Skeletal muscle cell (primary cell): ENCODE results near the gene METRN.

Experiments
- DNase-seq: peaks from one replicate; pipeline ENCODE4 v3.0.0-alpha.2; 2010; ENCODE audit warnings: low read depth
- H3K4me3 ChIP-seq: 2 replicates; pipeline ENCODE4 v1.5.1; 2011; ENCODE audit warnings: low read depth, mild to moderate bottlenecking, control low read depth, low read length, moderate library complexity

METRN gene

GRCh38 chr16:714558-715476, at the start of gene METRN:
METRN (plus strand) TSS chr16:715118; CDS start chr16:715290, 172 bp downstream.
- H3K4me3 ChIP-seq, result peak within 1 kb of the TSS; percentile 63
- peak; percentile 53 for DNase-seq

DNA sequence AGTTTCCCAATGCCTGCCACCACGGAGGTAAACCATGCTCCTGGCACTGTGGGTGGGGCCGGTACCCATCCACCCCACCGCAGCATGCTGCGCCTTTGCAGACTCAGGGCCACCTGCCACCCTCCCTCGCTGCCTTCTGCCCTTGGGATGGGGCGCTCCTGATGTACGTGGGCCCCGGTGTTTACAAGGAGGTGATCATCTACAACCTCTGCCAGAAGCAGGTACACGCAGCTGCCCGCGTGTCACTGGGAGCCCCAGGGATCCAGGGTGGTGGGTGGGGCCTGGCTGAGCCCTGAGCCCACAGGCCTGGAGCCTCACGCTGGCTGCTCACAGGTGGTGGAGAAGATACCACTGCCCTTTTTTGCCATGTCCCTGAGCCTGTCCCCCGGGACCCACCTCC, 48.3 kb upstream of the METRN start:
- DNase-seq, result no peak
- no peak overlapping the region for H3K4me3 ChIP-seq

GRCh38 chr16:667113-667779, 47.7 kb upstream of the METRN start:
- H3K4me3 ChIP-seq, result no peak overlapping the region
- DNase-seq, result no peak

DNA sequence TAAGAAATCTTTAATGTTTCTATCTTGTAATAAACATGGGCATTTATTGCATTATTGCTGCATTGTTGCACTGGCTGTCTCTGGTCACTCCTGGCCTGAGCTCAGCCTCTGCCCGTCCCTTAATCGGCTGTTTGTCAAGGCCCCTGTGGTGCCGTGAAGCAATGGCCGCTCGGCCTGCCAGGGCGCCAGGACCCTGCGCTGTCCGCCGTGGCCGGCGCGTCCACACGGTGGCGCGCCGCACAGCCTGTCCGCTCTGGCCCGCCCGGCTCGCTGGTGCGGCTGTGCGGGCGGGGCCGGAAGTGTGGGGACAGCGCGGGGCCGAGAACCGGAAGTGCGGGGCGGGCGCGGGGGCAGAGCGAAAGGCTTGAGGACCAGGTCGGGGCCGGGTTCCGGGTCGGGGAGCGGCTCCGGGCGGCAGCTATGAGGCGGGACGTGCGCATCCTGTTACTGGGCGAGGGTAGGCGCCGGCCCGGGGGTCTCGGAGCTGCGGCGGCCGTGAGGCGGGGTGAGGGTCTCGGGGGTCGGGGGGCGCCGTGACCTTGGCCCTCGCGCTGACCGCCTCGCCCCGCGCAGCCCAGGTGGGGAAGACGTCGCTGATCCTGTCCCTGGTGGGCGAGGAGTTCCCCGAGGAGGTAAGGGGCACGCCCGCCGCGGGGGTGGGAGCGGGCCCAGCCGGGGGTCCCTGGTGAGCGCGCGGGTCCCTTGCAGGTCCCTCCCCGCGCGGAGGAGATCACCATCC, 47.0 kb upstream of the METRN start, which contains the start of gene RHOT2:
TSS of gene RHOT2 (plus strand) at position 353 of the 739 bp plus-strand sequence. CDS start at position 421, 68 bp downstream.
- DNase-seq, result peak; percentile 50
- H3K4me3 ChIP-seq, result peak within 1 kb of the TSS; percentile 96

DNA sequence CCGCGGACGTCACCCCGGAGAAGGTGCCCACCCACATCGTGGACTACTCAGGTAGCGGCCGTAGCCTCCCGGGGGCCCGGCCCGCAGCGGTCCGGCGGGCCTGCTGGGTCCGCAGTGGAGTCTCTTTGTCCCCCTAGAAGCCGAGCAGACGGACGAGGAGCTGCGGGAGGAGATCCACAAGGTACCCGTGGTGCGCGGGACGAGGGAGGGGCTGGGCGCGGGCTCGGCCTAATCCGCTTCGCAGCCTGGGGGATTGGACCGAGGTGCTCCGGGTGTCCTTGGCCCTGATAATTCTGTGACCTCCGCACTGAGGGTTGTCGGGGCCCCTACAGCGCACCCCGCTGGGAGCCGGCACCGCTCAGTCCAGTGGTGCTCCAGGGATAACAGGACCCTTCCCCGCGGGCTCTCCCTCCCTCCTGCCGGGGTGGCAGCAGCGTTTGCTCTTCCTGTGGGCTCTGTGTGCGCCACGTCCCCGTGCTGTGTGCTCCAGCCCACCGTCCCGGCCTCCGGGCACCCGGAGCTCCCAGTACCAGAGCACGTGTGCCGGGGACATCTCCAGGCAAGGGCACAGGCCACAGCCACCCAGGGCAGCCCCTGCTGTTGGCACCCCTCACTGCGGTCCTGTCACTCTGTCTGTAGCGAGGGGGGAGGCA, 46.3 kb upstream of the METRN start:
- DNase-seq, result no peak
- peak overlapping the region; percentile 96 for H3K4me3 ChIP-seq

DNA sequence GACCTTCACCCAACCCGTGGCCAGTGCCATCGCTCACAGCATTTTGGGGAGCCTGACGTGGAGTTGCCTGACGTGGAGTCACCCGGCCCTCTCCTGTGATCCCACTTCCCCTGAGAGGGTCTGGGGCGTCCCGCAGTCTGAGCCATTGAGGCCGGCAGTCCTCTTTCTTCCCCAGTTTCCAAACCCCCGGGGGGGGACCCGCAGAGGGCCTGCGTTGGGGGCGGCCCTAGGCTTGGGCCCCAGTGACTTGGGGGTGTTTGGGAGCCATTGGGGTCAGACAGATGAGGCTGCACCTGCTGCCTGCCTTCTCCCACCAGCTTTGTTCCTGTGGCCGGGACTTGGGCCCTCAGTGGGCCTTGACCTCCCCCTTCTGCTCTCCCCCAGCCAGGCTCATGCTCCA, 45.3 kb upstream of the METRN start:
- DNase-seq, result no peak
- H3K4me3 ChIP-seq, result no peak overlapping the region

GRCh38 chr16:670485-671352, 44.2 kb upstream of the METRN start:
- DNase-seq, result no peak
- H3K4me3 ChIP-seq, result no peak overlapping the region

DNA sequence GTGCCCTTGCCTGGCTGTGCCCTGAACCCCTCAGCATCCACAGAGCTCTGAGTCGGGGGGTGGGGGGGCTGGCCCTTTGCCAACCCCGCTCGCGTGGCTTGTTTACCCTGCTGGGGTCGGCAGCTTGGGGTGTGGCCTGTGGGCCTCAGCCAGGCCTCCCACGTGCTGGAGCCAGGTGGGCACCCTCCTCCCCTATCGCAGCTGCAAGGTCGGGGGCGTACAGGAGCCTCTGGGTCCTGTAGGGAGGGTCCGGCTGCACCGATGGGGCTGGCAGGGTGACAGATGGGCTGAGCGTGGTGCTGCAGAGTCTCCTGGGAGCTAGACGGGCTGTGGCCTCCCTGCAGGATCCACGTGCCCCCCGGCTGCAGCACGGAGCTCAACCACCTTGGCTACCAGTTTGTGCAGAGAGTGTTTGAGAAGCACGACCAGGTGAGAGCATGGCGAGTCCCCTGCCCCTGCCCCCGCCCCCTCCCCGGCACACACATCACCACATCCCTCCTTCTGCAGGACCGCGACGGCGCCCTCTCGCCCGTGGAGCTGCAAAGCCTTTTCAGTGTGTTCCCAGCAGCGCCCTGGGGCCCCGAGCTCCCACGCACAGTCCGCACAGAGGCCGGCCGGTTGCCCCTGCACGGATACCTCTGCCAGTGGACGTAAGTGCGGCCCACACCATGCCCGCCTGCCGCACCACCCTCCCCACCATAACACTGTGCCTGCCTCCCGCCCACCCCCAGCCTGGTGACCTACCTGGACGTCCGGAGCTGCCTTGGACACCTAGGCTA, 43.4 kb upstream of the METRN start:
- no peak for DNase-seq
- no peak overlapping the region for H3K4me3 ChIP-seq

DNA sequence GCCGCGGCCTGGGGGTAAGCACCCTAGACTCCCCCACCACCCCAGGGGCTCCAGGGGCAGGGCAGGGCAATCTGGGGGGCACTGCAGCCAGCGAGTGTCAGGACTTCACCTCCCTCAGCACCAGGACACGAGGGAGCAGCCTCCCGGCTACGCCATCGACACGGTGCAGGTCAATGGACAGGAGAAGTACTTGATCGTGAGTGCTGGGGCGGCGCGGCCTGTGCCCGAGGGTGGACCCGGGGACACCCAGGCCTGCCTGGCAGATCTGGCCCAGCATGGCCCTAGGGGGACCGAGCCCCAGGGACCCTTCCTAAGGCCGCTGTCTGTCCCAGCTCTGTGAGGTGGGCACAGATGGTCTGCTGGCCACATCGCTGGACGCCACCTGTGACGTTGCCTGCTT, 42.5 kb upstream of the METRN start:
- DNase-seq, result no peak
- H3K4me3 ChIP-seq, result no peak overlapping the region

GRCh38 chr16:672851-673250, 42.1 kb upstream of the METRN start:
- DNase-seq, result no peak
- no peak overlapping the region for H3K4me3 ChIP-seq

DNA sequence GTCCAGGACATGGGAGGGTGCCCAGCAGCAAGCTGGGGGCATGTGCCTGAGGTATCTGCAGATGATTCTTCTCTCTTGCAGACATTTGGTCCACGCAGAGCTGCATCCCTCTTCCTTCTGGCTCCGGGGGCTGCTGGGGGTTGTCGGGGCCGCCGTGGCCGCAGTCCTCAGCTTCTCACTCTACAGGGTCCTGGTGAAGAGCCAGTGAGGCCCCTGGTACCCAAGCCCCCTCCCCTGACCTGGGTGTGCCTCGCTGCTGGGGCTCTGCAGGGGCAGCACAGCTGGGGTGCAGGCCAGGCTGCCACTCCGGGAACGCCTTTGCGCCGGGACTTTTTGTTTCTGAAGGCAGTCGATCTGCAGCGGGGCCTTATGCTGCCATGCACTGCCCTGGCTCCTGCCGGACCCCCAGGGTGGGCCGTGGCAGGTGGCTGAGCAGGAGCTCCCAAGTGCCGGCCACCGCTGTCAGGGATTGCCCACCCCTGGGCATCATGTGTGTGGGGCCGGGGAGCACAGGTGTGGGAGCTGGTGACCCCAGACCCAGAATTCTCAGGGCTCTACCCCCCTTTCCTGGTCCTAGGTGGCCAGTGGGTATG, 41.4 kb upstream of the METRN start:
- no peak for DNase-seq

GRCh38 chr16:674214-674881, 40.6 kb upstream of the METRN start:
- DNase-seq, result no peak
- H3K4me3 ChIP-seq, result no peak overlapping the region

More for the DNA sequence above, 41.4 kb upstream of the METRN start:
- no peak overlapping the region for H3K4me3 ChIP-seq

DNA sequence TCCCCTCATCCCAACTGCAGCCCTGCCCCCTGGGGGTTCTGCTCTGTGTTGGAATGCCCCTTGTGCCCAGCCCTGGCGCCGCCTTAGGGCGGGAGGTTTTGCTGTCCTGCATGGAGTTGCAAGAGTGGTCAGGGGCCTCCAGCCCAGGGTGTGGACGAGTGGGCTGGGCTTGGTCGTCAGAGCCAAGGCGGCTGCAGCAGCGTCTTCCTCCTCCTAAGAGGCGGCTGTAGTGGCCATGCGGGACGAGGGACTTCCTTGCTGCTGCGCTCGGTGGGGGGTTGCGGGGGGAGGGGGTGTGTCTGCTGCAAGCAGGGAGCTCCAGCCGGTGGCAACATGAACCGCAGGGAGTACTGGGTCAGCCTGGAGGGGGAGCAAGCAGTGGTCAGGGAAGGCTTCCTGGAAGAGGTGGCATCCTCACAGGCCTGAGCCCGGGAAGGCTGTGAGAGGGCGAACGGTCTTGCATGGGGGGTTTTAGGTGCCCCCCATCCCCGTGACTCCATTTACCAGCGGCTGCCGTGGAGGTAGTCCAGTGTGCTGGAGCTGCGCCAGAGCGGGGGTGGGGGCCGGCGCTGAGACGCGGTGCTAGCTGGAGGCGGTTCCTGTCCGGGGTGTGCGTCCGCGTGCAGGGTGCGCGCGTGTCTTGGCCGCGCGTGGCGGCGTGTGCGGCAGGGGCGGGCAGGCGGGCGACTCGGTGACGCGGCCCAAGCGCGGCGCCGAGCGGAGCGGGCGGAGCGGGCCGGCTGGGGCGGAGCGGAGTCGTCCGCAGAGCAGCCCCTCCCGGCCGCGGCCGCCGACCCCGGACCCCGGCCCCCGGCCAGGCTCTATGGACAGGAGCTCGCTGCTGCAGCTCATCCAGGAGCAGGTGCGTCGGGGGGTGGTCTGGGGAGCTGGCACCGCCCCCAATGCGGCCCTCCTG, 39.7 kb upstream of the METRN start, which contains the start of gene RHBDL1:
TSS of gene RHBDL1 (plus strand) at position 704 of the 916 bp plus-strand sequence. CDS start at position 824, 120 bp downstream.
- DNase-seq, result no peak
- H3K4me3 ChIP-seq, result peak within 1 kb of the TSS; percentile 43

GRCh38 chr16:675884-676564, 38.9 kb upstream of the METRN start:
- DNase-seq, result no peak
- H3K4me3 ChIP-seq, result peak overlapping the region; percentile 43

DNA sequence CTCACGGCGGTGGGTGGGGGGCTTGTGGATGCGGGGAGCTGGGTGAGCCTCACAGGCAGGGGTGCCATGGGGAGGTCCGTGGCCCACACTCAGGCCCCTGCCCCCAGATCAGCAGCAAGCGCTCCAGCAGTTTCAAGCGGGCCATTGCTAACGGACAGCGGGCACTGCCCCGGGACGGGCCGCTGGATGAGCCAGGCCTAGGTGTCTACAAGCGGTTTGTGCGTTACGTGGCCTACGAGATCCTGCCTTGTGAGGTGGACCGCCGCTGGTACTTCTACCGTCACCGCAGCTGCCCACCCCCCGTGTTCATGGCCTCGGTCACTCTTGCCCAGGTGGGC, 38.4 kb upstream of the METRN start:
- no peak overlapping the region for H3K4me3 ChIP-seq
- no peak for DNase-seq
